Nephron (organoid): Measurements from ENCODE around the gene KDM3B.
"Not testable (repeated sequence)": the region's sequence is repeated elsewhere in the genome, so short reads cannot be mapped to it uniquely, and the experiment has no call there.

Experiments used
- H3K27ac Mint-ChIP-seq, 3 experiments: 2 replicates each; pipeline ENCODE4 v1.8.0; 2020; ENCODE audit warnings: mixed read lengths in 3 of 3, mild to moderate bottlenecking in 2 of 3, moderate library complexity in 1 of 3
- H3K27me3 Mint-ChIP-seq: 2 replicates; pipeline ENCODE4 v1.8.0; 2021; ENCODE audit warnings: low read depth, mild to moderate bottlenecking, moderate library complexity, mixed read lengths
- H3K36me3 Mint-ChIP-seq: 2 replicates; pipeline ENCODE4 v1.8.0; 2020; ENCODE audit warnings: low read depth, mixed read lengths
- H3K4me1 Mint-ChIP-seq: 2 replicates; pipeline ENCODE4 v1.8.0; 2020; ENCODE audit warnings: mixed read lengths
- H3K4me3 Mint-ChIP-seq, 3 experiments: 2 replicates each; pipeline ENCODE4 v1.8.0; 2020; ENCODE audit warnings: mild to moderate bottlenecking in 3 of 3, mixed read lengths in 3 of 3, moderate library complexity in 2 of 3
- H3K9me3 Mint-ChIP-seq: 2 replicates; pipeline ENCODE4 v1.8.0; 2020; ENCODE audit warnings: mixed read lengths
- TF ChIP-seq, protein P1 (sequence below), 3 experiments: fragments of 200-600 bp; sonication (generic); IDR thresholded peaks; one replicate each; pipeline ENCODE4 v1.5.0; 2021; ENCODE audit warnings: antibody characterized with exemption in 3 of 3; ENCODE audit not compliant: unreplicated experiment in 3 of 3

The KDM3B gene, protein sequence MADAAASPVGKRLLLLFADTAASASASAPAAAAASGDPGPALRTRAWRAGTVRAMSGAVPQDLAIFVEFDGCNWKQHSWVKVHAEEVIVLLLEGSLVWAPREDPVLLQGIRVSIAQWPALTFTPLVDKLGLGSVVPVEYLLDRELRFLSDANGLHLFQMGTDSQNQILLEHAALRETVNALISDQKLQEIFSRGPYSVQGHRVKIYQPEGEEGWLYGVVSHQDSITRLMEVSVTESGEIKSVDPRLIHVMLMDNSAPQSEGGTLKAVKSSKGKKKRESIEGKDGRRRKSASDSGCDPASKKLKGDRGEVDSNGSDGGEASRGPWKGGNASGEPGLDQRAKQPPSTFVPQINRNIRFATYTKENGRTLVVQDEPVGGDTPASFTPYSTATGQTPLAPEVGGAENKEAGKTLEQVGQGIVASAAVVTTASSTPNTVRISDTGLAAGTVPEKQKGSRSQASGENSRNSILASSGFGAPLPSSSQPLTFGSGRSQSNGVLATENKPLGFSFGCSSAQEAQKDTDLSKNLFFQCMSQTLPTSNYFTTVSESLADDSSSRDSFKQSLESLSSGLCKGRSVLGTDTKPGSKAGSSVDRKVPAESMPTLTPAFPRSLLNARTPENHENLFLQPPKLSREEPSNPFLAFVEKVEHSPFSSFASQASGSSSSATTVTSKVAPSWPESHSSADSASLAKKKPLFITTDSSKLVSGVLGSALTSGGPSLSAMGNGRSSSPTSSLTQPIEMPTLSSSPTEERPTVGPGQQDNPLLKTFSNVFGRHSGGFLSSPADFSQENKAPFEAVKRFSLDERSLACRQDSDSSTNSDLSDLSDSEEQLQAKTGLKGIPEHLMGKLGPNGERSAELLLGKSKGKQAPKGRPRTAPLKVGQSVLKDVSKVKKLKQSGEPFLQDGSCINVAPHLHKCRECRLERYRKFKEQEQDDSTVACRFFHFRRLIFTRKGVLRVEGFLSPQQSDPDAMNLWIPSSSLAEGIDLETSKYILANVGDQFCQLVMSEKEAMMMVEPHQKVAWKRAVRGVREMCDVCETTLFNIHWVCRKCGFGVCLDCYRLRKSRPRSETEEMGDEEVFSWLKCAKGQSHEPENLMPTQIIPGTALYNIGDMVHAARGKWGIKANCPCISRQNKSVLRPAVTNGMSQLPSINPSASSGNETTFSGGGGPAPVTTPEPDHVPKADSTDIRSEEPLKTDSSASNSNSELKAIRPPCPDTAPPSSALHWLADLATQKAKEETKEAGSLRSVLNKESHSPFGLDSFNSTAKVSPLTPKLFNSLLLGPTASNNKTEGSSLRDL (N-terminal part only)

DNA sequence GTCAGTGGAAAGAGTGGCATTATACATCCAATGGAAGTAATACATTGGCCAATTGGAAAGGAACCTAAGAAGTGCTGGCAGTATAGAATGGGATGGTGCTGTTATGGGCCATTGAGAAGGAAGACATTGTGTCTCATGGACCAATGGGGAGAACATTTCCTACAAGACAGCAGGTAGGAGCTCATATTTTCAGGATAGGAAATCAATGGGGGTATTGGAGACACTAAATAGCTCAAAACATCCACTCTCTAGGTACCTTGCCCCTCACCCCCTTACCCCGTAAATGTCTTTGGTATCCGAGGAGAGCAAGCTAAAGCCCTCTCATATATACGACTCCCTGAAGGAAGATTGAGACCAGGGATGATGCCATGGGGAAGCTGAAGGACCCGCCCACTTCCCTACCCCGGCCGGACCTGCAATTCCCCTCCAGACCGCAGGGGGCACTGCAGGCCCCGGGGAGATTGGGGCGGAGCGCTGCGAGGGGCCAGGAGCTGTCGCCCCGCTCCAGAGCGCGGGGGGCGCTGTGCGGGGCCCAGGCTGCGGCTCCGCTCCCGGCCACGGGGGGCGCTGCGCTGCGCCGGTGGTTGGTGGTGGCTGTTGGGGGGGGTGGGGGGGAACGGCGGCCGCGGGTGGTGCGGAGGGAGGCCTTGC, at the start of gene KDM3B:
Gene KDM3B (plus strand): TSS at position 615 of the 651 bp plus-strand sequence. CDS start 111 bp downstream, outside the sequence.
- Mint-ChIP-seq H3K27me3 (no peaks in the 10 kb centered on the region), H3K27ac (peak within 1 kb of the TSS; percentile 97 to 99 (median 99)), H3K4me3 (peak within 1 kb of the TSS; percentile 92 to 100 (median 98)), H3K36me3 (peaks cover 40% of the 10 kb centered on the region), H3K4me1 (peaks cover 30% of the 10 kb centered on the region), H3K9me3 (peaks cover 10% of the 10 kb centered on the region)
- TF ChIP-seq, protein P1, sequence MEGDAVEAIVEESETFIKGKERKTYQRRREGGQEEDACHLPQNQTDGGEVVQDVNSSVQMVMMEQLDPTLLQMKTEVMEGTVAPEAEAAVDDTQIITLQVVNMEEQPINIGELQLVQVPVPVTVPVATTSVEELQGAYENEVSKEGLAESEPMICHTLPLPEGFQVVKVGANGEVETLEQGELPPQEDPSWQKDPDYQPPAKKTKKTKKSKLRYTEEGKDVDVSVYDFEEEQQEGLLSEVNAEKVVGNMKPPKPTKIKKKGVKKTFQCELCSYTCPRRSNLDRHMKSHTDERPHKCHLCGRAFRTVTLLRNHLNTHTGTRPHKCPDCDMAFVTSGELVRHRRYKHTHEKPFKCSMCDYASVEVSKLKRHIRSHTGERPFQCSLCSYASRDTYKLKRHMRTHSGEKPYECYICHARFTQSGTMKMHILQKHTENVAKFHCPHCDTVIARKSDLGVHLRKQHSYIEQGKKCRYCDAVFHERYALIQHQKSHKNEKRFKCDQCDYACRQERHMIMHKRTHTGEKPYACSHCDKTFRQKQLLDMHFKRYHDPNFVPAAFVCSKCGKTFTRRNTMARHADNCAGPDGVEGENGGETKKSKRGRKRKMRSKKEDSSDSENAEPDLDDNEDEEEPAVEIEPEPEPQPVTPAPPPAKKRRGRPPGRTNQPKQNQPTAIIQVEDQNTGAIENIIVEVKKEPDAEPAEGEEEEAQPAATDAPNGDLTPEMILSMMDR (IDR thresholded peaks at IDR 0.05; ENCODE audit: unreplicated experiment in 3 of 3): peak; percentile 99 to 100 (median 99)

DNA sequence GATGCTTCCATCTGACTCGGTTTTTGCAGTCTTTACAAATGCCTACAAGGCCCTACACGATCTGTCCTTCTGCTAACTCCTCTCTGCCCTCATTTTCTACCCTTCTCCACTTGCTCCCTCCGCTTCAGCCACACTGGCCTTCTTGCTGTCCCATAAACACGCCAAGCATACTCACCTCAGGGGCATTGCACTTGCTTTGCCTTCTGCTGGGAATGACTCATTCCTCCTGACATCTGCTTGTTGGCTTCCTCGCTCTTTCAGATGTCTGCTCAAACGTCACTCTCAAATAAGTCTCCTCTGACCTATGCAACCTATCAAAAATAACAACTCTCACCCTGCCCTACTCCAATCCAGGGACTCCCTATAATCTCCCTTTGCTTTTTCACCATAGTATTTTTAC, 49.1 kb upstream of the KDM3B start:
- H3K9me3 Mint-ChIP-seq: no peaks in the 10 kb centered on the region
- TF ChIP-seq, protein P1 (IDR thresholded peaks at IDR 0.05; ENCODE audit: unreplicated experiment in 3 of 3): no peak
- H3K4me3 Mint-ChIP-seq: no peak overlapping the region
- H3K4me1 Mint-ChIP-seq: no peaks in the 10 kb centered on the region
- H3K27ac Mint-ChIP-seq: no peak overlapping the region
- H3K27me3 Mint-ChIP-seq: no peaks in the 10 kb centered on the region
- peaks cover 26% of the 10 kb centered on the region for H3K36me3 Mint-ChIP-seq

DNA sequence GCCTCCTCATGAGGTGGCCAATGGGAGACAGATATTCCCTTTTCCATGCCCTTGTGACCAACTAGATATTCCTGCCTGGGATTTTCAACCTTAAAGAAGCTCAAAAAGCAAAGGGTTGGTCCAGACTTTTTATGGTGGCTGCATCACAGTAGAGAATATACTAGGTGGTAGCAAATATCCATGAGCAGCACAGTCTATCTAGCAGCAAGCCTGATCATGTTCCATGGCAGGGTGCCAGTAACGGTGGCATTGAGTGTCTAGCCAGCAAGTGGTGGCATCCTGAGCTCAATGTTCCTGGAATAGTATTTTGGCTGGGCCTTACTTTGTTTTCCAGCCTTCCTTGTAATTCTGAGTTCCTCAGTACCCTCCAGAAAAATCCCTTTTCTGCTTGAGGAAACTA, 46.7 kb upstream of the KDM3B start:
- Mint-ChIP-seq H3K4me1 (no peaks in the 10 kb centered on the region), H3K4me3 (no peak overlapping the region), H3K9me3 (no peaks in the 10 kb centered on the region), H3K36me3 (peaks cover 12% of the 10 kb centered on the region), H3K27me3 (no peaks in the 10 kb centered on the region), H3K27ac (no peak overlapping the region)
- TF ChIP-seq, protein P1 (IDR thresholded peaks at IDR 0.05; ENCODE audit: unreplicated experiment in 3 of 3): no peak

DNA sequence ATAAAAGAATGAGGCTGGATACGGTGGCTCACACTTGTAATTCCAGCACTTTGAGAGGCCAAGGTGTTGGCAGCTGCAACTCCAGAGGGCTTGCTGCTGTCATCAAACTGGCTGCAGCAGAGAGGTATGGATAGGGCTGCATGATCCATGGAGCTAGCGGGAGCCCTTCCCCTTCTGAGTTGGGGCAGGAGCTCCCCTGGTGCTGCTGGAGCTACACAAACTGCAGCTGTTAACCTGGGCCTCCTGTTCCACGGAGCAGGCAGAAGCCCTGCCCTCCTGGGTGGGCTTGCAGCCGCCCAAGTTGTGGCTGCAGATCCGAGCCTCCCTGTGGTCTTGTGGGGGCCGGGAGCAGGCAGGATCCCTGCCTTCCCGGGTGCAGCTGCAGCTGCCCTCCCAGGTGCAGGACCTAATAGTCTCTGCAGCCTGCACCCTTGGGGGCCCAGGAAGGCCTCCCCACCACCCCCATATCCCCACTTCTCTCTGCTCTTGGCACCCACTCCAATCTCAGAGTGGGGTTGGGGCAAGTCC, 36.7 kb upstream of the KDM3B start:
- Mint-ChIP-seq H3K27ac (no peak overlapping the region), H3K4me3 (no peak overlapping the region), H3K36me3 (peaks cover 31% of the 10 kb centered on the region), H3K4me1 (no peaks in the 10 kb centered on the region), H3K9me3 (no peaks in the 10 kb centered on the region), H3K27me3 (no peaks in the 10 kb centered on the region)
- TF ChIP-seq, protein P1 (IDR thresholded peaks at IDR 0.05; ENCODE audit: unreplicated experiment in 3 of 3): no peak

DNA sequence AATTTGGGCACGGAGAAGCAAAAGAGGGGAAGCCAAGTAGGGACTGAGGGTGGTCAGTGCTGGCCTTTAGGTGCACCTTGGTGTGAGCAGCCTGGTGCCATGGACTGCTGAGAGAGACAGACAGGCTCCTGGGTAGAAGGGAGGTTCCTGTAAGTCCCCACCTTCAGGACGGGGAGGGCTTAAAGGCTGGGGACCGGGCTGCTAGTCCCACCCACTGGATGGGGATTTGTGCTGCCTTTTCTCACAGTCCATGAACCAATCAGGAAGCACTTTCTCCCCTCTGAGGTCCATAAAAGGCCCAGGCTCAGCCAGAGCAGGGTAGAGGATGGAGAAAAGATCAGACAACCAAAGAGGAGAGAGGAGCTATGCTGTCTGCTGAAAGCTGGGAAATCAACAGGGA, 36.1 kb upstream of the KDM3B start:
- Mint-ChIP-seq H3K4me3 (no peak overlapping the region), H3K36me3 (peaks cover 28% of the 10 kb centered on the region), H3K27me3 (no peaks in the 10 kb centered on the region), H3K27ac (no peak overlapping the region), H3K4me1 (no peaks in the 10 kb centered on the region), H3K9me3 (no peaks in the 10 kb centered on the region)
- TF ChIP-seq, protein P1 (IDR thresholded peaks at IDR 0.05; ENCODE audit: unreplicated experiment in 3 of 3): no peak

DNA sequence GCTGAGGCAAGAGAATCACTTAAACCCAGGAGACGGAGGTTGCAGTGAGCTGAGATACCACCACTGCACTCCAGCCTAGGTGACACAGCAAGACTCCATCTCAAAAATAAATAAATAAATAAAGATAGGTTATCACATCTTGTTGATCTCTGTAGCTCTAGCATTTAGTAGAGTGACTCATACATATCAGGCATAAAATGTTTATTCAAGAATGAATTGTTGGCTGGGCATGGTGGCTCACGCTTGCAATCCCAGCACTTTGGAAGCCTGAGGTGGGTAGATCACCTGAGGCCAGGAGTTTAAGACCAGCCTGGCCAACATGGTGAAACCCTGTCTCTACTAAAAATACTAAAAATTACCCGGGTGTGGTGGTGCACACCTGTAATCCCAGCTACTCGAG, 34.3 kb upstream of the KDM3B start:
- peaks cover 12% of the 10 kb centered on the region for H3K36me3 Mint-ChIP-seq
- not testable (repeated sequence) for H3K9me3 Mint-ChIP-seq, H3K4me3 Mint-ChIP-seq, H3K27me3 Mint-ChIP-seq, H3K27ac Mint-ChIP-seq, H3K4me1 Mint-ChIP-seq
